Spleen (tissue), 11 donors: ENCODE data around the gene NRDC. TPM values are rescaled to one million over a fixed set of nuclear protein-coding genes. Genes with fewer than 3 reads are reported as not detected.

Source experiments
- DNase-seq: peaks from one replicate; pipeline ENCODE4 v3.0.0-alpha.2; 2020
- H3K27ac ChIP-seq, 8 donors: fragments of 200-600 bp; sonication (generic) in 7 of 8; 1 replicate in 4 of 8; 2 replicates in 4 of 8; pipeline versions ENCODE4 v1.5.0 to v1.8.0; 2016 to 2021; ENCODE audit warnings: inconsistent platforms in 4 of 8, mild to moderate bottlenecking in 4 of 8, moderate library complexity in 1 of 8
- H3K27me3 ChIP-seq, 7 donors: fragments of 200-600 bp; sonication (generic) in 6 of 7; replicated peaks in 1 of 7; 1 replicate in 4 of 7; 2 replicates in 3 of 7; pipeline versions ENCODE4 v1.5.0 to v1.8.0; 2016 to 2021; ENCODE audit warnings: inconsistent platforms in 3 of 7, mild to moderate bottlenecking in 1 of 7
- H3K36me3 ChIP-seq, 6 donors: fragments of 200-600 bp; sonication (generic) in 5 of 6; 1 replicate in 4 of 6; 2 replicates in 2 of 6; pipeline versions ENCODE4 v1.5.0 to v1.8.0; 2016 to 2021; ENCODE audit warnings: inconsistent platforms in 2 of 6
- H3K4me1 ChIP-seq, 6 donors: fragments of 200-600 bp; sonication (generic) in 5 of 6; 1 replicate in 3 of 6; 2 replicates in 3 of 6; pipeline versions ENCODE4 v1.5.0 to v1.8.0; 2016 to 2021; ENCODE audit warnings: inconsistent platforms in 3 of 6
- H3K4me3 ChIP-seq, 8 donors: fragments of 200-600 bp; sonication (generic) in 7 of 8; 1 replicate in 4 of 8; 2 replicates in 4 of 8; pipeline versions ENCODE4 v1.5.0 to v1.8.0; 2016 to 2021; ENCODE audit warnings: inconsistent platforms in 4 of 8, mild to moderate bottlenecking in 4 of 8, moderate library complexity in 2 of 8
- H3K9me3 ChIP-seq, 8 donors: fragments of 200-600 bp; sonication (generic) in 7 of 8; 1 replicate in 4 of 8; 2 replicates in 4 of 8; pipeline versions ENCODE4 v1.5.0 to v1.8.0; 2016 to 2021; ENCODE audit warnings: inconsistent platforms in 4 of 8
- CTCF ChIP-seq, 11 experiments: fragments of 200-600 bp in 7 of 11; fragments of 450-650 bp in 4 of 11; sonication (generic) in 4 of 11; IDR thresholded peaks in 8 of 11; conservative IDR thresholded peaks in 3 of 11; 1 replicate in 7 of 11; 2 replicates in 4 of 11; pipeline versions ENCODE4 v1.4.0 to v1.8.0; 2016 to 2021; ENCODE audit warnings: antibody characterized with exemption in 11 of 11, inconsistent platforms in 4 of 11, mild to moderate bottlenecking in 1 of 11
- POLR2A ChIP-seq, 3 donors: fragments of 450-650 bp; IDR thresholded peaks; one replicate each; pipeline ENCODE4 v1.5.1; 2017; ENCODE audit warnings: antibody characterized with exemption in 3 of 3, mild to moderate bottlenecking in 1 of 3
- POLR2AphosphoS5 ChIP-seq, 3 donors: sonication (generic); formaldehyde crosslinking; IDR thresholded peaks; one replicate each; pipeline ENCODE4 v1.5.1; 2017; ENCODE audit warnings: antibody characterized with exemption in 3 of 3
- WGBS, 5 donors: extraction: QIAGEN DNeasy Blood & Tissue Kit in 3 of 5; methylation state at CpG; one replicate each; pipeline versions ENCODE4 v1.1.5 to v1.1.7; 2013 to 2018; 5-methylcytosine and 5-hydroxymethylcytosine counted together
- intact Hi-C: fragments of 100-400 bp; cut with DNase I; formaldehyde crosslinking; loops from one replicate; pipeline ENCODE4 v1.15.0; 2023; ENCODE audit warnings: low total_unique reads
- polyA plus RNA-seq, 3 donors: library from polyadenylated mRNA; stranded (reverse); fragments of 200-250 nt; gene quantifications; one replicate each; pipeline ENCODE4 v1.2.1, GENCODE V29; 2013
- total RNA-seq, 7 donors: library from RNA; depleted of rRNA in 3 of 7; stranded (reverse); fragments of >200 nt in 3 of 7; fragmentation: NEBNext Ultra II Directional in 4 of 7; extraction: Animal tissue kit (Norgen Biotek cat#: 25700) in 4 of 7; gene quantifications; one replicate each; pipeline versions ENCODE4 v1.1.0 to v1.2.1, GENCODE V29; 2016 to 2021
- donor health status: healthy with polysubstance abuse.
- donor health status: DM: no; HTN: no; CAD: no; lungs with moderate emphysema.
- donor health status: DM: no; HTN: no; CAD: no.
- donor health status: Bipolar disorder and iron deficiency.
- donor health status: healthy.
- donor health status: DM: no; HTN: no; CAD: no.
- donor health status: DM: yes; HTN: yes; CAD: no.

The NRDC gene
- total and polyA plus RNA-seq, 10 donors, result 61.3 to 189 (median 120) TPM

- TF ChIP-seq CTCF (IDR thresholded peaks at IDR 0.05 in 8 of 11, conservative IDR thresholded peaks at IDR 0.05 in 3 of 11) (no peak), POLR2A (IDR thresholded peaks at IDR 0.05) (no peak), POLR2AphosphoS5 (IDR thresholded peaks at IDR 0.05) (no peak)
- no peaks in the 10 kb centered on the region for H3K27me3 ChIP-seq
- no peak for DNase-seq
- intact Hi-C loops, result no loop called here
- peaks cover 0 to 78% (median 26%) of the 10 kb centered on the region in 6 donors for H3K36me3 ChIP-seq
- no peaks in the 10 kb centered on the region for H3K4me1 ChIP-seq
- WGBS, 5 donors, result 98 to 100% (median 99%) methylated on average over 3 of the region's 3 CpGs
- H3K4me3 ChIP-seq, result no peak overlapping the region
- peaks cover 0 to 8% (median 0%) of the 10 kb centered on the region in 8 donors for H3K9me3 ChIP-seq
- no peak overlapping the region for H3K27ac ChIP-seq
These were observed 129.4 kb downstream of the NRDC start for GRCh38 chr1:51749151-51749550.

- no peak overlapping the region for H3K4me3 ChIP-seq
- peaks cover 0 to 47% (median 7%) of the 10 kb centered on the region in 6 donors for H3K36me3 ChIP-seq
- H3K27me3 ChIP-seq, result no peaks in the 10 kb centered on the region
- intact Hi-C loops, result no loop called here
- no peak overlapping the region for H3K27ac ChIP-seq
- peaks cover 0 to 8% (median 4%) of the 10 kb centered on the region in 6 donors for H3K4me1 ChIP-seq
- TF ChIP-seq POLR2A (IDR thresholded peaks at IDR 0.05), result no peak
- TF ChIP-seq POLR2AphosphoS5 (IDR thresholded peaks at IDR 0.05), result no peak
- TF ChIP-seq CTCF (IDR thresholded peaks at IDR 0.05 in 8 of 11, conservative IDR thresholded peaks at IDR 0.05 in 3 of 11), result no peak
- no peak for DNase-seq
- H3K9me3 ChIP-seq, result no peaks in the 10 kb centered on the region
These were observed 133.3 kb downstream of the NRDC start for GRCh38 chr1:51745304-51745570.

GRCh38 chr1:51744506-51745303 is 133.8 kb downstream of the NRDC start:
- 71 to 93% (median 88%) methylated on average over 4 of the region's 4 CpGs for WGBS, 5 donors
- TF ChIP-seq POLR2AphosphoS5 (IDR thresholded peaks at IDR 0.05) (no peak), POLR2A (IDR thresholded peaks at IDR 0.05) (no peak), CTCF (IDR thresholded peaks at IDR 0.05 in 8 of 11, conservative IDR thresholded peaks at IDR 0.05 in 3 of 11) (no peak)
- Histone ChIP-seq H3K4me3 (no peak overlapping the region), H3K27ac (no peak overlapping the region), H3K4me1 (peaks cover 0 to 12% (median 4%) of the 10 kb centered on the region in 6 donors), H3K9me3 (no peaks in the 10 kb centered on the region), H3K27me3 (no peaks in the 10 kb centered on the region), H3K36me3 (peaks cover 0 to 42% (median 7%) of the 10 kb centered on the region in 6 donors)
- no peak for DNase-seq
- intact Hi-C loops, result no loop called here

- no peaks in the 10 kb centered on the region for H3K9me3 ChIP-seq
- H3K4me1 ChIP-seq, result peaks cover 0 to 23% (median 11%) of the 10 kb centered on the region in 6 donors
- WGBS, 5 donors, result 86 to 92% (median 89%) methylated on average over 1 of the region's 1 CpG
- intact Hi-C loops, result no loop called here
- H3K27me3 ChIP-seq, result no peaks in the 10 kb centered on the region
- H3K4me3 ChIP-seq, result no peak overlapping the region
- H3K27ac ChIP-seq, result no peak overlapping the region
- TF ChIP-seq POLR2A (IDR thresholded peaks at IDR 0.05) (no peak), CTCF (IDR thresholded peaks at IDR 0.05 in 8 of 11, conservative IDR thresholded peaks at IDR 0.05 in 3 of 11) (no peak), POLR2AphosphoS5 (IDR thresholded peaks at IDR 0.05) (no peak)
- no peak for DNase-seq
- peaks cover 0 to 9% (median 0%) of the 10 kb centered on the region in 6 donors for H3K36me3 ChIP-seq
These were observed 137.3 kb downstream of the NRDC start for GRCh38 chr1:51741121-51741681.
